Measurements from ENCODE around the gene RNF175.

DNA sequence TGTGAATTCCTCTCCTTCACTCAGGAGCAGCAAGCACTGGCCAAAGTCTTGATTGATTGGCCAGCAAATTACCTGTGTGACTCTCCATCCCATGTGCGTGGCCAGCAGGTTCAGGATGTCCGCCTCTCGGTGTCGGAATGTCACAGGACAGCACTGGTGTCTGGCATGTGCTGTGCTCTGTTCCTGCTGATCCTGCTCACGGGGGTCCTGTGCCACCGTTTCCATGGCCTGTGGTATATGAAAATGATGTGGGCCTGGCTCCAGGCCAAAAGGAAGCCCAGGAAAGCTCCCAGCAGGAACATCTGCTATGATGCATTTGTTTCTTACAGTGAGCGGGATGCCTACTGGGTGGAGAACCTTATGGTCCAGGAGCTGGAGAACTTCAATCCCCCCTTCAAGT, 55.3 kb downstream of the RNF175 start:
- TF ChIP-seq POLR2A (IDR thresholded peaks at IDR 0.05), result no peak
- TF ChIP-seq, protein P1, sequence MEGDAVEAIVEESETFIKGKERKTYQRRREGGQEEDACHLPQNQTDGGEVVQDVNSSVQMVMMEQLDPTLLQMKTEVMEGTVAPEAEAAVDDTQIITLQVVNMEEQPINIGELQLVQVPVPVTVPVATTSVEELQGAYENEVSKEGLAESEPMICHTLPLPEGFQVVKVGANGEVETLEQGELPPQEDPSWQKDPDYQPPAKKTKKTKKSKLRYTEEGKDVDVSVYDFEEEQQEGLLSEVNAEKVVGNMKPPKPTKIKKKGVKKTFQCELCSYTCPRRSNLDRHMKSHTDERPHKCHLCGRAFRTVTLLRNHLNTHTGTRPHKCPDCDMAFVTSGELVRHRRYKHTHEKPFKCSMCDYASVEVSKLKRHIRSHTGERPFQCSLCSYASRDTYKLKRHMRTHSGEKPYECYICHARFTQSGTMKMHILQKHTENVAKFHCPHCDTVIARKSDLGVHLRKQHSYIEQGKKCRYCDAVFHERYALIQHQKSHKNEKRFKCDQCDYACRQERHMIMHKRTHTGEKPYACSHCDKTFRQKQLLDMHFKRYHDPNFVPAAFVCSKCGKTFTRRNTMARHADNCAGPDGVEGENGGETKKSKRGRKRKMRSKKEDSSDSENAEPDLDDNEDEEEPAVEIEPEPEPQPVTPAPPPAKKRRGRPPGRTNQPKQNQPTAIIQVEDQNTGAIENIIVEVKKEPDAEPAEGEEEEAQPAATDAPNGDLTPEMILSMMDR (IDR thresholded peaks at IDR 0.05 in 8 of 11, conservative IDR thresholded peaks at IDR 0.05 in 3 of 11), result no peak

Measured in spleen (tissue), 7 donors.